Activated CD4-positive, alpha-beta T cell treated with anti-CD3 and anti-CD28 coated beads for 36 hours (primary cell): ENCODE results near the gene LPA. TPM values are rescaled to one million over a fixed set of nuclear protein-coding genes. Genes with fewer than 3 reads are reported as not detected.
"Not testable (repeated sequence)": the region's sequence is repeated elsewhere in the genome, so short reads cannot be mapped to it uniquely, and the experiment has no call there.

Experiments used
- ATAC-seq: fragments of 200-7000 bp; cut with Tn5 transposase; one replicate; pipeline ENCODE4 v1.10.0; 2021; ENCODE audit warnings: mild to moderate bottlenecking, moderate library complexity
- CTCF ChIA-PET: fragments of 350-600 bp; sonication (Branson Sonifier 250); formaldehyde crosslinking; loops from one replicate; lab custom pipeline; 2021; ENCODE audit warnings: antibody characterized with exemption; lab: Charles Lee
- POLR2A ChIA-PET: fragments of 350-600 bp; sonication (Branson Sonifier 250); formaldehyde crosslinking; loops from one replicate; lab custom pipeline; 2021; ENCODE audit warnings: antibody characterized with exemption, inconsistent platforms; lab: Charles Lee
- DNase-seq: peaks from one replicate; pipeline ENCODE4 v3.0.0-alpha.2; 2020
- H3K27ac Mint-ChIP-seq: one replicate; pipeline ENCODE4 v1.8.0; 2021; ENCODE audit warnings: mixed read lengths
- H3K27me3 Mint-ChIP-seq: one replicate; pipeline ENCODE4 v1.8.0; 2021; ENCODE audit warnings: mixed read lengths
- H3K36me3 Mint-ChIP-seq: one replicate; pipeline ENCODE4 v1.8.0; 2021; ENCODE audit warnings: low read depth, mixed read lengths
- H3K4me1 Mint-ChIP-seq: one replicate; pipeline ENCODE4 v1.8.0; 2021; ENCODE audit warnings: mixed read lengths
- H3K4me3 Mint-ChIP-seq: one replicate; pipeline ENCODE4 v1.8.0; 2021; ENCODE audit warnings: mild to moderate bottlenecking, moderate library complexity, mixed read lengths
- H3K9me3 Mint-ChIP-seq: one replicate; pipeline ENCODE4 v1.8.0; 2021; ENCODE audit warnings: low read depth, mixed read lengths
- intact Hi-C, 2 experiments: fragments of 100-400 bp; cut with DNase I in 1 of 2; cut with micrococcal nuclease in 1 of 2; formaldehyde crosslinking; loops; one replicate each; pipeline versions ENCODE4 v1.14.2 to v1.15.1; 2022 to 2024; cut with DNase I, micrococcal nuclease
- total RNA-seq, 2 experiments: library from RNA; stranded (reverse); gene quantifications; one replicate each; pipeline ENCODE4 v1.2.3, GENCODE V29; 2021

LPA gene
- total RNA-seq, 2 experiments from 2014 or later, result not detected

DNA sequence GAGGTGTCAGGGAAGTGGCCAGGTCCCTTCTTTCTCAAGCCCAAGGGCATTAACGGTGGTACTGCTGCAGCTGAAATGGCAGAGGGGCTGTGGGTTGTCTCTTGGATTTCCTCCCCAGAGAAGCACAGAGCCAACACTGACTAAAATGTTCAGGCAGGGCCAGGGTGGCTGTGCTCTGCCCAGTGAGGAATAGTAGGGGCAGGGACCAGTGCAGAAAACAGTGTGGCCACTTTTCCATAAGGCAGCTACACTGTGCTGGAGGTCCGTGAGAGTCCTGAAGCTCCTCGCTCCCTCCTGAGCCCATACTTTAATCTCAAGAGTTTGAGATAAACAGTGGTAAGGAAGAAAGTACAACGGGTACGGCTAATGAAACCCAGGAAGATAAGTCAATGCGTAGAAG is 4.5 kb downstream of the LPA start:
- DNase-seq (no peak), ATAC-seq (no peak)

DNA sequence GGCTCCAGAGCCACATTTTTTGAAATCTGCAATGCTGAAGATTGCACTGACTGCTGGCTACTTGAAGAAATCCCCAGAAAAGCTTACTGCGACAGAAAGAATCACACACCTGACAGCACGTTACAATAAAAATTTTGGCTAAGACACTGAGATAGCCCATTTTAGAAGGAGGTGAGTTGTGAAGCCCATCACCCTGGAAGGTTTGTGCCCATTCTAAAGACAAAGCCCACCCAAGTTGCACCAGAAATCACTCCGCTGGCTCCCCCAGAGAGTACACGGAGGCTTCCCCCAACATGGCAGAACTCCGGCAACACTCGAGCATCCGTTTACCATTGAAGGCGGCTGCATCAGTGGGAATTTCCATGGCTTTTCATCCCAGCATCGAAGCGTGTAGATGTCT is 29.4 kb downstream of the LPA start:
- no peak for ATAC-seq
- POLR2A ChIA-PET, result no interaction called here
- Mint-ChIP-seq H3K9me3 (no peaks in the 10 kb centered on the region), H3K4me3 (no peak overlapping the region), H3K27me3 (no peaks in the 10 kb centered on the region), H3K36me3 (no peaks in the 10 kb centered on the region), H3K27ac (no peak overlapping the region), H3K4me1 (no peaks in the 10 kb centered on the region)
- CTCF ChIA-PET, result no interaction called here
- intact Hi-C loops, result no loop called here
- no peak for DNase-seq

More for the DNA sequence above, 4.5 kb downstream of the LPA start:
- H3K36me3 Mint-ChIP-seq, result no peaks in the 10 kb centered on the region
- POLR2A ChIA-PET, result no interaction called here
- peaks cover 5% of the 10 kb centered on the region for H3K9me3 Mint-ChIP-seq
- peaks cover 6% of the 10 kb centered on the region for H3K27me3 Mint-ChIP-seq
- H3K4me3 Mint-ChIP-seq, result no peak overlapping the region
- H3K27ac Mint-ChIP-seq, result no peak overlapping the region
- no peaks in the 10 kb centered on the region for H3K4me1 Mint-ChIP-seq
- intact Hi-C loops, result loop anchor here in 1 of 2 experiments (10.0 kb wide), 1 partner anchor 55 kb away; no protein-coding TSS in a partner anchor
- CTCF ChIA-PET, result interaction anchor here (1.2 kb wide), 1 partner anchor 152 kb away, joined by 3 read pairs; no protein-coding TSS in a partner anchor

DNA sequence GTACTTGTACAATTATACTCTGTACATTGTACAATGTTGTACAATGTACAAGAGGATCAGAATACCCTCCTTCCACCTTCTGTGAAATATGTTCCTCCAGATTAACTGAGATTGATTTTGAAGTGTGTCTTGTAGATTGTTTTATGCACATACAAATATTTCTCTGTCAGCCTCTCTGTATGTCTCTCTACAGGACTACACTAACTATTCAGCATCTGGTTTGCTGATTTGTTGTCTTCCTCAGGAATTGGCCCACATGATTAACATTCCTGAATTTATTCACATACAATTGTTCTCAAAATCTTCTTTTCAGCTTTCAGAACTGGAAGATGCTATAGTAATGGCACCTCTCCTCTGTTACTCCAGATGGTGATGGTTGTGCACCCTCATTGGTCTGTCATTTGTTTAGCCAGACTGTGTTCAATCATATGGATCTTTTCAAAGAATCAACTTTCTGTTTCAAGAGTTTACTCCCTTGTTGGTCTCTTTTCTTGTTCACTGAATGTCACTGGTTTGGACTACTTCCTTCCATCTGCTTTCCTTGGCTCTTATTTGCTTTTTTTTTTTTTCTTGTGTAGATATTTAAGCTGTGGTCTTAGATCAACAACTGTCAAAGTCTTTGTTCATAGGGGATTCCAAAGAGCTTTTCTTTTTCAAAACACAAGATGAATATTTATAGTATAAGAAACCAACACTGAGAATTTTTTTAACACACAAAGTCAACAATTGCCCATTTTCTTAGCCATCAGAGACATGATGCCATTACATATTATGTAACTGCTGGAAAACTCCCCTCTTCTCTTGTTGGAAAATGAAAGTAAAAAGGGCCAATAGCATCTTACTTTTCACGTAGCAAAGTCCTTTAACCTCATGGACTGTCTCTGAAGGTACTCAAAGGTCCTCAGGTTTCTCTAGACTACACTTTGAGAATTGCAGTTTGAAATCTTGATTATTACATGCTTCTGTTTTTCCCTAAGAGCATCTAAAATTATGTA is 67.9 kb downstream of the LPA start:
- intact Hi-C loops, result no loop called here
- DNase-seq (no peak), ATAC-seq (no peak)
- Mint-ChIP-seq H3K27me3 (peaks cover 16% of the 10 kb centered on the region), H3K27ac (no peak overlapping the region), H3K36me3 (no peaks in the 10 kb centered on the region), H3K4me1 (no peaks in the 10 kb centered on the region), H3K9me3 (no peaks in the 10 kb centered on the region), H3K4me3 (no peak overlapping the region)
- ChIA-PET POLR2A (no interaction called here), CTCF (no interaction called here)

DNA sequence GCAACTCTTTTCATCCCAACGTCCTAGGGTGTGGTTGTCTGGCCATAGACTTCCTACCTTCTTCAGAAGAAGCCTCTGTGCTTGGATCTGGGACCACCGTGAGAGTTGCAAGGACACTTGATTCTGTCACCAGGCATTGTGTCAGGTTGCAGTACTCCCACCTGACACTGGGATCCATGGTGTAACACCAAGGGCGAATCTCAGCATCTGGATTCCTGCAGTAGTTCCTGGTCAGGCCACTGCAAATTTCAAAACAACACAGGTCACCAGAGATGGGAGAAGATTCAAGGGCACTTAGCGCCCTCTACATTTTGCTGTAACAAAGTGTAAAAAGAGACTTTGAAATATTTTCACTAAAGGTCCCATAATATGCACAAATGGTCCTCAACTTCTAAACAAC is 68.8 kb downstream of the LPA start:
- H3K9me3 Mint-ChIP-seq, result not testable (repeated sequence)

DNA sequence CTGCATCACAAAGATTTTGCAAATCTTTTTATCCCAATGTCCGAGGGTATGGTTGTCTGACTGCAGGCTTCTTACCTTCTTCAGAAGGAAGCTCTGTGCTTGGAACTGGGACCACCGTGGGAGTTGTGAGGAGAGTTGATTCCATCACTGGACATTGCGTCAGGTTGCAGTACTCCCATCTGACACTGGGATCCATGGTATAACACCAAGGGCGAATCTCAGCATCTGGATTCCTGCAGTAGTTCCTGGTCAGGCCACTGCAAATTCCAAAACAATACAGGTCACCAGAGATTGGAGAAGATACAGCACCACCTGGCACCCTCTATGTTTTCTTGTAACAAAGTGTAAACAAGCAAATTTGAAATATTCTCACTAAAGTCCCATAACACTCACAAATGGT is 77.7 kb downstream of the LPA start:
- no peaks in the 10 kb centered on the region for H3K4me1 Mint-ChIP-seq
- H3K4me3 Mint-ChIP-seq, result no peak overlapping the region
- CTCF ChIA-PET, result no interaction called here
- ATAC-seq (no peak), DNase-seq (no peak)
- H3K27me3 Mint-ChIP-seq, result peaks cover 24% of the 10 kb centered on the region
- POLR2A ChIA-PET, result no interaction called here
- H3K36me3 Mint-ChIP-seq, result no peaks in the 10 kb centered on the region
- peaks cover 5% of the 10 kb centered on the region for H3K9me3 Mint-ChIP-seq
- H3K27ac Mint-ChIP-seq, result no peak overlapping the region
- intact Hi-C loops, result no loop called here

More for the DNA sequence above, 68.8 kb downstream of the LPA start:
- peaks cover 16% of the 10 kb centered on the region for H3K27me3 Mint-ChIP-seq
- intact Hi-C loops, H3K4me1 Mint-ChIP-seq, ATAC-seq, H3K27ac Mint-ChIP-seq, H3K4me3 Mint-ChIP-seq, CTCF ChIA-PET, POLR2A ChIA-PET, H3K36me3 Mint-ChIP-seq, DNase-seq: not testable (repeated sequence)

DNA sequence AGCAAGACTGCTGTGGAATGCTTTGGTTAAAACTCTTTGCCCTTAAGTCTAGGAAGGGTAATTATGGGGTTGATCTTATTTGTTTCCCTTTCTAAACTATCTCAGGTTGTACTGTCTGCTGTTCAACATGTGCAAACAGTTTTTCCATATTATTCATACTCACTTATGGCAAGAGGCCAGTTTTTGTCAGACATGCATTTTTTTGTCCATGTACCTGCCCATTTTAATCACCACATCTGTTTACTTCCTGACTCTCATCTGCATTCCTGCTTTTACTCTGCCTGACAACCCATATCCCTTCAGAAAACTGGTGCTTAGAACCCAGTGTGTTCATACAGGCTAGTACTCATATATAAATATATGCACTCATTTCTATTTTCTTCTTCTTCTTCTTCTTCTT is 80.3 kb downstream of the LPA start:
- peaks cover 5% of the 10 kb centered on the region for H3K9me3 Mint-ChIP-seq
- no peak overlapping the region for H3K4me3 Mint-ChIP-seq
- no peaks in the 10 kb centered on the region for H3K36me3 Mint-ChIP-seq
- H3K27me3 Mint-ChIP-seq, result peaks cover 36% of the 10 kb centered on the region
- DNase-seq, result no peak
- H3K27ac Mint-ChIP-seq, result no peak overlapping the region
- no peaks in the 10 kb centered on the region for H3K4me1 Mint-ChIP-seq
- POLR2A ChIA-PET, result no interaction called here
- CTCF ChIA-PET, result interaction anchor here (1.9 kb wide), 1 partner anchor 11 kb away, joined by 6 read pairs; no protein-coding TSS in a partner anchor
- ATAC-seq, result no peak
- intact Hi-C loops, result no loop called here

DNA sequence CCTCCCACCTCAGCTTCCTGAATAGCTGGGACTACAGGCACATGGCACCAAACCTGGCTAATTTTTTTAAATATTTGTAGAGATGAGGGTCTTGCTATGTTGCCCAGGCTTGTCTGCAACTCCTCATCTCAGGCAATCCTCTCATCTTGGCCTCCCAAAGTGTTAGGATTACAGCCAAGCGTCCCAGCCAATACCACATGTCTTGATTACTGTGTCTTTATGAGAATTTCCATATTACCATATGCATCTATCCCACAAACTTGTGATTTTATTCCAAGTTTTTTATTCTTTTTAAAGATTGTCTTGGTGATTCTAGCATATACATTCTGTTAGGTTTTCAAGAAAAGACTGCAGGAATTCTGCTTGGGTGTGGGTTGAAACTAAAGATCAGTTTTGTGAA is 82.7 kb downstream of the LPA start:
- Mint-ChIP-seq H3K36me3 (no peaks in the 10 kb centered on the region), H3K27me3 (peaks cover 30% of the 10 kb centered on the region), H3K4me3 (no peak overlapping the region), H3K4me1 (no peaks in the 10 kb centered on the region), H3K9me3 (peaks cover 5% of the 10 kb centered on the region), H3K27ac (no peak overlapping the region)
- POLR2A ChIA-PET, result no interaction called here
- no peak for DNase-seq
- intact Hi-C loops, result no loop called here
- no peak for ATAC-seq
- CTCF ChIA-PET, result no interaction called here

DNA sequence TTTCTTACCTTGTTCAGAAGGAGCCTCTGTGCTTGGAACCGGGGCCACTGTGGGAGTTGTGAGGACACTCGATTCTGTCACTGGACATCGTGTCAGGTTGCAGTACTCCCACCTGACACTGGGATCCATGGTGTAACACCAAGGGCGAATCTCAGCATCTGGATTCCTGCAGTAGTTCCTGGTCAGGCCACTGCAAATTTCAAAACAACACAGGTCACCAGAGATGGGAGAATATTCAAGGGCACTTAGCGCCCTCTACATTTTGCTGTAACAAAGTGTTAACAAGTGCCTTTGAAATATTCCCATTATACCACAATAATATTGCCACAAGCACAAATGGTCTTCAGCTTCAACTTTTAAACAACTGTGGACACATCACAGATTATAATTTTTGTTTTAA is 85.6 kb downstream of the LPA start:
- CTCF ChIA-PET, result interaction anchor here (0.5 kb wide), 1 partner anchor 88 kb away, joined by 3 read pairs; no protein-coding TSS in a partner anchor
- H3K4me1 Mint-ChIP-seq, POLR2A ChIA-PET, H3K36me3 Mint-ChIP-seq, H3K4me3 Mint-ChIP-seq, ATAC-seq, intact Hi-C loops, H3K27ac Mint-ChIP-seq, DNase-seq: not testable (repeated sequence)
- peaks cover 11% of the 10 kb centered on the region for H3K9me3 Mint-ChIP-seq
- peaks cover 26% of the 10 kb centered on the region for H3K27me3 Mint-ChIP-seq

DNA sequence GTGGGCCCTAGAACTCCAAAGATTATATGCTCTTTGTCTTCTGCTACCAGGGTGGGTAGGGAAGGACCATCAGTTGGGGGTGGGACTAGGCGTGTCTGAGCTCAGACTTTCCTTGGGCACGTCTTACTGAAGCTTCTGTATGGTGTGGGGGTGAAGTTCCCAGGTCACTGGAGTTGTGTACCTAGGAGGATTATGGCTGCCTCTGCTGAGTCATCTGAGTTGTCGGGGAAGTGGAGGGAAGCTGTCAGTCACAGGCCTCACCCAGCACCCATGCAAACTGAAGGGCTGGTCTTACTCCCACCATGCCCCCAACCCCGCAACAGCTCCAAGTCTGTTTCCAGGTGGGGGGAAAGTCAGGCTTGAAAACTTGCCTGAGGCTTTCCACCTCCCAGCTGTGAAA is 90.1 kb downstream of the LPA start:
- intact Hi-C loops, result no loop called here
- CTCF ChIA-PET, result no interaction called here
- DNase-seq (no peak), ATAC-seq (no peak)
- Mint-ChIP-seq H3K4me1 (no peaks in the 10 kb centered on the region), H3K9me3 (peaks cover 5% of the 10 kb centered on the region), H3K27me3 (peaks cover 6% of the 10 kb centered on the region), H3K4me3 (no peak overlapping the region), H3K36me3 (no peaks in the 10 kb centered on the region), H3K27ac (no peak overlapping the region)
- POLR2A ChIA-PET, result no interaction called here

DNA sequence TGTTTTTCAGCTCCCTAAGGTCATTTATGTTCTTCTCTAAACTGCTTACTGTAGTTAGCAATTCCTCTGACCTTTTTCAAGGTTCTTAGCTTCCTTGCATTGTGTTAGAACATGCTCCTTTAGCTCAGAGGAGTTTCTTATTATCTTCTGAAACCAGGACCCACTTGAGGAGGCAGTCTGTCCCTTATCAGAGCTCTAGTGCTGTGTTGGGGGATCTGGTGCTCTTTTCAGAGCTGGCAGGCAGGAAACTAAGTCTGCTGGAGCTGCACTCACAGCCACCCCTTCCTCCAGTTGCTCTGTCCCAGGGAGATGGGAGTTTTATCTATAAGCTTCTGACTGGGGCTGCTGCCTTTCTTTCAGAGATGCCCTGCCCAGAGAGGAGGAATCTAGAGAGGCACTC is 92.9 kb downstream of the LPA start:
- CTCF ChIA-PET, H3K27me3 Mint-ChIP-seq, H3K36me3 Mint-ChIP-seq, POLR2A ChIA-PET, H3K4me1 Mint-ChIP-seq, DNase-seq, H3K9me3 Mint-ChIP-seq, intact Hi-C loops, ATAC-seq, H3K27ac Mint-ChIP-seq, H3K4me3 Mint-ChIP-seq: not testable (repeated sequence)

DNA sequence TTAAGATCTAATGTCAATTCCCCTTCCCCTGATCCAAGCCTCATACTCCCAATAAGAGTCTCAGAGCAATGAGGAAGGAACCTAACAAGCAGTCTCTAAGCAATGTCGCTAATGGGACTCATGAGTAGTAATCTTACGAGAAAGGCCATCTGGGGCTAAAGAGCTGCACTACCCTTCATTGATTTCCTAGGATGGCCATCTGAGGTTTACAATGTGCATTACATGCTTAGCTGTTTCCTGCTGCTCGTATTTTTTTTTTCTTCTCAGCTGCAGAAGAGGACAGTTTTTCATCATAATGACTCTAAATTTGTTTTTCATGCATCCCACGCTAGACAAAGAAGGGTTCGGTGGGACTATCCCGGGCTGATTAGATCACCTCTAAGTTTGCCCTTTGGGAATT is 119.3 kb downstream of the LPA start:
- peaks cover 4% of the 10 kb centered on the region for H3K27me3 Mint-ChIP-seq
- no peaks in the 10 kb centered on the region for H3K9me3 Mint-ChIP-seq
- POLR2A ChIA-PET, result no interaction called here
- intact Hi-C loops, result no loop called here
- CTCF ChIA-PET, result no interaction called here
- ATAC-seq, result no peak
- no peak overlapping the region for H3K4me3 Mint-ChIP-seq
- H3K4me1 Mint-ChIP-seq, result no peaks in the 10 kb centered on the region
- H3K36me3 Mint-ChIP-seq, result no peaks in the 10 kb centered on the region
- DNase-seq, result no peak
- H3K27ac Mint-ChIP-seq, result no peak overlapping the region

DNA sequence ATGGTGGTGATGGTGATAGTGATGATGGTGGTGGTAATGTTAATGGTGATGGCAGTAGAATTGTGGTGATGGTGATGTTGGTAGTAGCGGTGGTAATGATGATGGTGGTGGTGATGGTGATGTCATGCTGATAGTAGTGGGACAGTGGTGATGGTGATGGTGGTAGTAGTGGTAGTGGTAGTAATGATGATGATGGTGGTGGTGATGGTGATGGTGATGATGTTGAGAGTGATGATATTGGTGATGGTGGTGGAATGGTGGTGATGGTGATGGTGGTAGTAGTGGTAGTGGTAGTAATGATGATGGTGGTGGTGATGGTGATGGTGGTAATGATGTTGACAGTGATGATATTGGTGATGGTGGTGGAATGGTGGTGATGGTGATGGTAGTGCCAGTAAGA is 128.8 kb downstream of the LPA start:
- no peak for ATAC-seq
- ChIA-PET POLR2A (no interaction called here), CTCF (interaction anchor here (1.9 to 3.2 kb wide), 2 partner anchors 13 to 93 kb away, joined by 5 to 88 read pairs; no protein-coding TSS in a partner anchor)
- Mint-ChIP-seq H3K9me3 (no peaks in the 10 kb centered on the region), H3K27ac (no peak overlapping the region), H3K36me3 (no peaks in the 10 kb centered on the region), H3K4me1 (no peaks in the 10 kb centered on the region), H3K27me3 (no peaks in the 10 kb centered on the region), H3K4me3 (no peak overlapping the region)
- intact Hi-C loops, result loop anchor here (1.0 kb wide), 1 partner anchor 79 kb away; no protein-coding TSS in a partner anchor
- DNase-seq, result no peak
